Measurements from ENCODE around the gene G3BP1. TPM values are rescaled to one million over a fixed set of nuclear protein-coding genes. Genes with fewer than 3 reads are reported as not detected.
A peak's percentile ranks its signal among the peaks of the same experiment; 100 is the strongest.

The G3BP1 gene
- total and polyA plus RNA-seq, 9 of the 15 experiments (the other 6 are each of a cell fraction or from before 2014, with no cell fraction given): 54.7 to 264 (median 105) TPM

- TF ChIP-seq ZNF398 (CRISPR knock-in tag; IDR thresholded peaks at IDR 0.05) (no peak), MEF2A (IDR thresholded peaks at IDR 0.05; ENCODE audit: control insufficient read depth, low read depth, low read length) (no peak), MNT (conservative IDR thresholded peaks at IDR 0.05) (no peak), HDAC1 (IDR thresholded peaks at IDR 0.05) (no peak), HDAC6 (IDR thresholded peaks at IDR 0.05; ENCODE audit: low read depth, low read length) (no peak), ZNF445 (CRISPR knock-in tag; IDR thresholded peaks at IDR 0.05; ENCODE audit: low read depth) (no peak), ZFP36 (IDR thresholded peaks at IDR 0.05; ENCODE audit: low read depth, low read length, partially characterized antibody) (no peak), MAFK (IDR thresholded peaks at IDR 0.05; ENCODE audit: low read length) (no peak), TAL1 (IDR thresholded peaks at IDR 0.05) (no peak), CUX1 (CRISPR knock-in tag; IDR thresholded peaks at IDR 0.05) (peak; percentile 56; the same call in 1 of the 2 replicates), MTA3 (IDR thresholded peaks at IDR 0.05; ENCODE audit: borderline replicate concordance) (no peak), KDM4B (IDR thresholded peaks at IDR 0.05; ENCODE audit: borderline replicate concordance in 2 of 2, low read depth in 1 of 2) (no peak), TOE1 (IDR thresholded peaks at IDR 0.05; ENCODE audit: borderline replicate concordance) (no peak), TOE1 (CRISPR knock-in tag; IDR thresholded peaks at IDR 0.05; ENCODE audit: borderline replicate concordance, low read depth) (no peak), RBFOX2 (IDR thresholded peaks at IDR 0.05; ENCODE audit: low read depth, low read length) (peak; percentile 89), KAT7 (CRISPR knock-in tag; IDR thresholded peaks at IDR 0.05; ENCODE audit: borderline replicate concordance) (peak; percentile 84; the same call in 1 of the 2 replicates), JUN (IDR thresholded peaks at IDR 0.05; ENCODE audit: borderline replicate concordance, low read depth, low read length) (no peak), JUN (CRISPR knock-in tag; IDR thresholded peaks at IDR 0.05; ENCODE audit: borderline replicate concordance) (peak; percentile 10; the same call in 1 of the 2 replicates), FOSL1 (tag; conservative IDR thresholded peaks at IDR 0.05) (no peak)
Measured at GRCh38 chr5:151772029-151772845, 483 bp downstream of the G3BP1 start (continued).

Measured in K562 (cell line).